Measurements from ENCODE around the gene ADGRF3.
"Not testable (repeated sequence)": the region's sequence is repeated elsewhere in the genome, so short reads cannot be mapped to it uniquely, and the experiment has no call there.

Gene ADGRF3

GRCh38 chr2:26327291-26328272 lies 19.0 kb downstream of the ADGRF3 start:
- H3K4me3 Mint-ChIP-seq: no peak overlapping the region
- H3K9me3 Mint-ChIP-seq: no peaks in the 10 kb centered on the region
- H3K27ac Mint-ChIP-seq (ENCODE audit: low read depth): no peak overlapping the region
- DNase-seq (ENCODE audit: low spot score in 2 of 2): no peak
- no peaks in the 10 kb centered on the region for H3K36me3 Mint-ChIP-seq (ENCODE audit: insufficient read depth)
- no peak for ATAC-seq (replicated peaks; ENCODE audit: extremely low read depth, poor library complexity, severe bottlenecking)
- H3K27me3 Mint-ChIP-seq: no peaks in the 10 kb centered on the region
- H3K4me1 Mint-ChIP-seq: peaks cover 9% of the 10 kb centered on the region

GRCh38 chr2:26326514-26326913 lies 20.1 kb downstream of the ADGRF3 start:
- Mint-ChIP-seq H3K36me3 (ENCODE audit: insufficient read depth) (no peaks in the 10 kb centered on the region), H3K9me3 (no peaks in the 10 kb centered on the region), H3K27me3 (no peaks in the 10 kb centered on the region), H3K4me3 (no peak overlapping the region), H3K27ac (ENCODE audit: low read depth) (no peak overlapping the region), H3K4me1 (peaks cover 9% of the 10 kb centered on the region)
- ATAC-seq (replicated peaks; ENCODE audit: extremely low read depth, poor library complexity, severe bottlenecking): no peak
- no peak for DNase-seq (ENCODE audit: low spot score in 2 of 2)

GRCh38 chr2:26325851-26326250 lies 20.7 kb downstream of the ADGRF3 start:
- DNase-seq (ENCODE audit: low spot score in 2 of 2) (no peak), ATAC-seq (replicated peaks; ENCODE audit: extremely low read depth, poor library complexity, severe bottlenecking) (no peak)
- Mint-ChIP-seq H3K9me3 (no peaks in the 10 kb centered on the region), H3K27ac (ENCODE audit: low read depth) (no peak overlapping the region), H3K4me1 (peaks cover 9% of the 10 kb centered on the region), H3K27me3 (no peaks in the 10 kb centered on the region), H3K4me3 (no peak overlapping the region), H3K36me3 (ENCODE audit: insufficient read depth) (no peaks in the 10 kb centered on the region)

- no peaks in the 10 kb centered on the region for H3K9me3 Mint-ChIP-seq
- DNase-seq (ENCODE audit: low spot score in 2 of 2): no peak
- H3K27me3 Mint-ChIP-seq: no peaks in the 10 kb centered on the region
- H3K27ac Mint-ChIP-seq (ENCODE audit: low read depth): no peak overlapping the region
- H3K4me3 Mint-ChIP-seq: no peak overlapping the region
- H3K4me1 Mint-ChIP-seq: peaks cover 3% of the 10 kb centered on the region
- no peaks in the 10 kb centered on the region for H3K36me3 Mint-ChIP-seq (ENCODE audit: insufficient read depth)
- no peak for ATAC-seq (replicated peaks; ENCODE audit: extremely low read depth, poor library complexity, severe bottlenecking)
Measured at GRCh38 chr2:26324903-26325302, 21.7 kb downstream of the ADGRF3 start.

- not testable (repeated sequence) for H3K36me3 Mint-ChIP-seq (ENCODE audit: insufficient read depth); H3K4me1 Mint-ChIP-seq; H3K4me3 Mint-ChIP-seq; H3K9me3 Mint-ChIP-seq; ATAC-seq (replicated peaks; ENCODE audit: extremely low read depth, poor library complexity, severe bottlenecking); H3K27ac Mint-ChIP-seq (ENCODE audit: low read depth); DNase-seq (ENCODE audit: low spot score in 2 of 2); H3K27me3 Mint-ChIP-seq
Measured at GRCh38 chr2:26324479-26324878, 22.1 kb downstream of the ADGRF3 start.

- DNase-seq (ENCODE audit: low spot score in 2 of 2) (no peak), ATAC-seq (replicated peaks; ENCODE audit: extremely low read depth, poor library complexity, severe bottlenecking) (no peak)
- no peak overlapping the region for H3K27ac Mint-ChIP-seq (ENCODE audit: low read depth)
- peaks cover 7% of the 10 kb centered on the region for H3K27me3 Mint-ChIP-seq
- no peaks in the 10 kb centered on the region for H3K4me1 Mint-ChIP-seq
- H3K36me3 Mint-ChIP-seq (ENCODE audit: insufficient read depth): no peaks in the 10 kb centered on the region
- no peak overlapping the region for H3K4me3 Mint-ChIP-seq
- no peaks in the 10 kb centered on the region for H3K9me3 Mint-ChIP-seq
Measured at GRCh38 chr2:26318950-26319349, 27.6 kb downstream of the ADGRF3 start.

- no peak overlapping the region for H3K27ac Mint-ChIP-seq (ENCODE audit: low read depth)
- H3K9me3 Mint-ChIP-seq: no peaks in the 10 kb centered on the region
- ATAC-seq (replicated peaks; ENCODE audit: extremely low read depth, poor library complexity, severe bottlenecking) (no peak), DNase-seq (ENCODE audit: low spot score in 2 of 2) (no peak)
- no peaks in the 10 kb centered on the region for H3K4me1 Mint-ChIP-seq
- no peak overlapping the region for H3K4me3 Mint-ChIP-seq
- H3K36me3 Mint-ChIP-seq (ENCODE audit: insufficient read depth): no peaks in the 10 kb centered on the region
- peaks cover 7% of the 10 kb centered on the region for H3K27me3 Mint-ChIP-seq
Measured at GRCh38 chr2:26317377-26318105, 29.0 kb downstream of the ADGRF3 start.

- no peaks in the 10 kb centered on the region for H3K4me1 Mint-ChIP-seq
Measured at GRCh38 chr2:26316845-26317244, 29.7 kb downstream of the ADGRF3 start.

GRCh38 chr2:26316041-26316440 lies 30.5 kb downstream of the ADGRF3 start:
- Mint-ChIP-seq H3K4me3 (no peak overlapping the region), H3K27me3 (peaks cover 7% of the 10 kb centered on the region), H3K4me1 (no peaks in the 10 kb centered on the region), H3K9me3 (no peaks in the 10 kb centered on the region), H3K36me3 (ENCODE audit: insufficient read depth) (no peaks in the 10 kb centered on the region), H3K27ac (ENCODE audit: low read depth) (no peak overlapping the region)
- no peak for ATAC-seq (replicated peaks; ENCODE audit: extremely low read depth, poor library complexity, severe bottlenecking)
- DNase-seq (ENCODE audit: low spot score in 2 of 2): no peak

More at GRCh38 chr2:26316845-26317244, 29.7 kb downstream of the ADGRF3 start:
- ATAC-seq (replicated peaks; ENCODE audit: extremely low read depth, poor library complexity, severe bottlenecking) (no peak), DNase-seq (ENCODE audit: low spot score in 2 of 2) (no peak)
- Mint-ChIP-seq H3K36me3 (ENCODE audit: insufficient read depth) (no peaks in the 10 kb centered on the region), H3K27ac (ENCODE audit: low read depth) (no peak overlapping the region), H3K27me3 (peaks cover 7% of the 10 kb centered on the region), H3K4me3 (no peak overlapping the region), H3K9me3 (no peaks in the 10 kb centered on the region)

- Mint-ChIP-seq H3K4me1 (no peaks in the 10 kb centered on the region), H3K4me3 (no peak overlapping the region), H3K27ac (ENCODE audit: low read depth) (no peak overlapping the region), H3K9me3 (no peaks in the 10 kb centered on the region), H3K36me3 (ENCODE audit: insufficient read depth) (no peaks in the 10 kb centered on the region), H3K27me3 (peaks cover 7% of the 10 kb centered on the region)
- no peak for ATAC-seq (replicated peaks; ENCODE audit: extremely low read depth, poor library complexity, severe bottlenecking)
- no peak for DNase-seq (ENCODE audit: low spot score in 2 of 2)
Measured at GRCh38 chr2:26314243-26314642, 32.3 kb downstream of the ADGRF3 start.

- Mint-ChIP-seq H3K9me3 (no peaks in the 10 kb centered on the region), H3K27me3 (peaks cover 7% of the 10 kb centered on the region), H3K36me3 (ENCODE audit: insufficient read depth) (no peaks in the 10 kb centered on the region), H3K27ac (ENCODE audit: low read depth) (no peak overlapping the region), H3K4me1 (no peaks in the 10 kb centered on the region), H3K4me3 (no peak overlapping the region)
- DNase-seq (ENCODE audit: low spot score in 2 of 2): no peak
- no peak for ATAC-seq (replicated peaks; ENCODE audit: extremely low read depth, poor library complexity, severe bottlenecking)
Measured at GRCh38 chr2:26313446-26313845, 33.1 kb downstream of the ADGRF3 start.

GRCh38 chr2:26312471-26312870 lies 34.1 kb downstream of the ADGRF3 start:
- no peaks in the 10 kb centered on the region for H3K36me3 Mint-ChIP-seq (ENCODE audit: insufficient read depth)
- H3K4me1 Mint-ChIP-seq: no peaks in the 10 kb centered on the region
- ATAC-seq (replicated peaks; ENCODE audit: extremely low read depth, poor library complexity, severe bottlenecking) (no peak), DNase-seq (ENCODE audit: low spot score in 2 of 2) (no peak)
- no peaks in the 10 kb centered on the region for H3K9me3 Mint-ChIP-seq
- H3K27ac Mint-ChIP-seq (ENCODE audit: low read depth): no peak overlapping the region
- no peak overlapping the region for H3K4me3 Mint-ChIP-seq
- H3K27me3 Mint-ChIP-seq: peaks cover 7% of the 10 kb centered on the region

GRCh38 chr2:26309921-26310320 lies 36.7 kb downstream of the ADGRF3 start:
- ATAC-seq (replicated peaks; ENCODE audit: extremely low read depth, poor library complexity, severe bottlenecking) (no peak), DNase-seq (ENCODE audit: low spot score in 2 of 2) (no peak)
- Mint-ChIP-seq H3K9me3 (no peaks in the 10 kb centered on the region), H3K4me3 (no peak overlapping the region), H3K27me3 (no peaks in the 10 kb centered on the region), H3K36me3 (ENCODE audit: insufficient read depth) (no peaks in the 10 kb centered on the region), H3K4me1 (no peaks in the 10 kb centered on the region), H3K27ac (ENCODE audit: low read depth) (no peak overlapping the region)
